Lung (tissue), 12 donors: ENCODE measurements around the gene FAM174C. TPM values are rescaled to one million over a fixed set of nuclear protein-coding genes. Genes with fewer than 3 reads are reported as not detected.

Source experiments
- ATAC-seq: fragments of 200-7000 bp; cut with Tn5 transposase; one replicate; pipeline ENCODE4 v1.9.1; 2020; ENCODE audit warnings: moderate number of reproducible peaks; ENCODE audit not compliant: insufficient read depth, low FRiP score
- DNase-seq, 3 donors: peaks; one replicate each; pipeline ENCODE4 v3.0.0-alpha.2; 2013 to 2017
- H3K27ac ChIP-seq, 2 donors: one replicate each; pipeline ENCODE4 v1.5.1; 2013; ENCODE audit warnings: mild to moderate bottlenecking in 2 of 2, moderate library complexity in 2 of 2, control low read depth in 1 of 2, inconsistent platforms in 1 of 2, low read depth in 1 of 2, low read length in 1 of 2
- H3K27me3 ChIP-seq, 3 donors: one replicate each; pipeline ENCODE4 v1.5.1; 2013; ENCODE audit warnings: low read length in 2 of 3; ENCODE audit not compliant: control insufficient read depth in 3 of 3, insufficient read depth in 3 of 3
- H3K36me3 ChIP-seq, 4 donors: one replicate each; pipeline ENCODE4 v1.5.1; 2013; ENCODE audit warnings: low read length in 4 of 4, mild to moderate bottlenecking in 1 of 4, moderate library complexity in 1 of 4; ENCODE audit not compliant: control insufficient read depth in 4 of 4, insufficient read depth in 4 of 4
- H3K4me1 ChIP-seq, 5 donors: one replicate each; pipeline ENCODE4 v1.5.1; 2013; ENCODE audit warnings: low read length in 5 of 5, mild to moderate bottlenecking in 2 of 5, moderate library complexity in 1 of 5; ENCODE audit not compliant: control insufficient read depth in 5 of 5, insufficient read depth in 5 of 5
- H3K4me3 ChIP-seq: one replicate; pipeline ENCODE4 v1.5.1; 2013; ENCODE audit warnings: mild to moderate bottlenecking, control low read depth, moderate library complexity
- H3K9ac ChIP-seq, 2 donors: one replicate each; pipeline ENCODE4 v1.5.1; 2013; ENCODE audit warnings: low read length in 2 of 2, control low read depth in 1 of 2; ENCODE audit not compliant: insufficient read depth in 1 of 2
- H3K9me3 ChIP-seq, 4 donors: one replicate each; pipeline ENCODE4 v1.5.1; 2013; ENCODE audit warnings: low read length in 3 of 4, mild to moderate bottlenecking in 1 of 4, moderate library complexity in 1 of 4; ENCODE audit not compliant: control insufficient read depth in 4 of 4, insufficient read depth in 3 of 4
- CTCF ChIP-seq: IDR thresholded peaks from 2 replicates; pipeline ENCODE4 v1.5.1; 2012; ENCODE audit warnings: mild to moderate bottlenecking; ENCODE audit errors: control extremely low read depth, extremely low read depth
- WGBS, 2 donors: extraction: QIAGEN DNeasy Blood & Tissue Kit; methylation state at CpG; one replicate each; pipeline ENCODE4 v1.1.7; 2013; 5-methylcytosine and 5-hydroxymethylcytosine counted together
- polyA plus RNA-seq, 2 donors: library from polyadenylated mRNA; stranded (reverse); fragments of 200-250 nt; gene quantifications; one replicate each; pipeline ENCODE4 v1.2.1, GENCODE V29; 2013
- total RNA-seq, 2 donors: library from RNA; depleted of rRNA in 1 of 2; stranded (reverse); fragments of >200 nt in 1 of 2; gene quantifications; one replicate each; pipeline ENCODE4 v1.2.1, GENCODE V29; 2014 to 2021
- donor health status: control.
- donor health status: control.
- donor health status: Bipolar disorder and iron deficiency.
- donor health status: healthy.
- donor health status: DM: yes; HTN: yes; CAD: no.

Gene FAM174C
- total and polyA plus RNA-seq, 4 donors = 17.5 to 89.3 (median 69.4) TPM

DNA sequence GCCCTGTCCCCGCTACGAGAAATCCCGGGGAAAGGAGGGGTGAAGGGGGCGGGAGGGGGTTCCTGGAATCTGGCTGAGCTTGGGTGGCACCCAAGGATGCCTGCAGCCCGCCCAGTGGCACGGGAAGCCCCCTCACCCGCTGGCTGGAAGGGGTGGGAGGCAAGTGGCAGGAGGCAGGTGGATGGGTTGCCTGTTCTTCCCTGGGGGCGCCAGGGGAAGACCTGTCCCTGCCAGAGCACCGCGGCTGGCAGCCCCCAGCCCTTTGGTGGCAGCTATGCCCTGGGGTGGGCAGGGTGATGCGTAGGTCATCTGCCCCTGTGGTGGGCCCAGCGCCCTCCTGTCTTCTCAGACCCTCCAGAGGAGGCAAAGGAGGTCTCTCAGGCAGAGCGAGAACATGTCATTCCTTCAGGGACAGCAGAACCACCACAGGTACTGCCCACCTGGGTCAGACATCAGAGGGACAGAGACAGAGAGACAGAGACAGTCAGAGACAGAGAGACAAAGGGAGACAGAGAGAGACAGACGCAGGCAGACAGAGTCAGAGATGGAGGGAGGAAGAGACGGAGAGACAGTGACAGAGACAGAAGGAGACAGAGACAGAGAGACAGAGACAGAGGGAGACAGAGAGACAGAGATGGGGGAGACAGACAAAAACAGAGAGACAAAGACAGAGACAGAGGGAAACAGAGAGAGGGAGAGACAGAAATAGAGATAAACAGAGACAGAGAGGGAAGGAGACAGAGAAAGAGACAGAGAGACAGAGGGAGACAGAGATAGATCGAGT, 47.1 kb downstream of the FAM174C start:
- Histone ChIP-seq H3K4me3 (no peak overlapping the region), H3K27me3 (peaks cover 0 to 17% (median 10%) of the 10 kb centered on the region in 3 donors), H3K27ac (no peak overlapping the region), H3K9me3 (peaks cover 0 to 2% (median 0%) of the 10 kb centered on the region in 4 donors), H3K36me3 (no peaks in the 10 kb centered on the region), H3K9ac (no peak overlapping the region), H3K4me1 (peaks cover 0 to 14% (median 0%) of the 10 kb centered on the region in 5 donors)
- DNase-seq (no peak), ATAC-seq (no peak)
- no peak for TF ChIP-seq CTCF
- WGBS, 2 donors = 87 to 93% methylated on average over 16 of the region's 16 CpGs

DNA sequence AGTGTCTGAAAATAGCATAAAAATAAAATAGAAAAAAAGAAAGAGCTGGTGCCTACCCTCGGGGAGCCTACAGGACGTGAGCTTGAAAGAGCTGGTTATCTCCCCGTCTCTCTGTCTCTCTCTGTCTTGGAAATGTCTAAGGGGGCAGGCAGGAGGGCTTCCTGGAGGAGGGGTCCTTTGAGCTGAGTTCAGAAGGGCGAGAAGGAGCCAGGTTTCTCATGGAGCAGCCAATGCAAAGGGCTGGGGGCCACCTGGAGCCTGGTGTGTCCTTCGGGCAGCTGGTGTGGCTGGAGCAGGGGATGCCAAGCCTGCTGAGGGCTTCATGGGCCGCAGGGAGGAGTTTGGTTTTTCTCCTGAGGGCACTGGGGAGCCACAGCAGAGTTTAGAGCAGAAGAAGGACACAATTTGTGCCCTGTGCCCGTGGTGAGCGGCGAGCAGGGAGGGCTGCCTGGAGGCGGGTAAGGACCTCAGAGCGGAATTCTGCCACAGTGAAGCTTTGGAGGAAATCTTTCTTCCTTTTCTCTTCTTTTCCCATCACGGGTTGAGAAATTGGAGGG, 49.0 kb downstream of the FAM174C start:
- ATAC-seq (no peak), DNase-seq (no peak)
- TF ChIP-seq CTCF = no peak
- Histone ChIP-seq H3K4me3 (no peak overlapping the region), H3K4me1 (peaks cover 0 to 7% (median 0%) of the 10 kb centered on the region in 5 donors), H3K9me3 (no peaks in the 10 kb centered on the region), H3K27ac (no peak overlapping the region), H3K36me3 (no peaks in the 10 kb centered on the region), H3K27me3 (peaks cover 0 to 4% (median 3%) of the 10 kb centered on the region in 3 donors), H3K9ac (no peak overlapping the region)
- 68 to 77% methylated on average over 12 of the region's 12 CpGs for WGBS, 2 donors

GRCh38 chr19:1324806-1325567, 49.7 kb downstream of the FAM174C start:
- Histone ChIP-seq H3K27ac (no peak overlapping the region), H3K4me1 (peaks cover 0 to 7% (median 0%) of the 10 kb centered on the region in 5 donors), H3K9ac (no peak overlapping the region), H3K27me3 (peaks cover 0 to 3% (median 2%) of the 10 kb centered on the region in 3 donors), H3K36me3 (no peaks in the 10 kb centered on the region), H3K4me3 (no peak overlapping the region), H3K9me3 (no peaks in the 10 kb centered on the region)
- ATAC-seq = peak; percentile 41
- peak; percentile 78 to 84 (median 84) for DNase-seq
- no peak for TF ChIP-seq CTCF
- 2 to 3% methylated on average over 63 to 66 of the region's 66 CpGs for WGBS, 2 donors
